HG03469 (cell line): ENCODE measurements around the gene GP1BB.
"Not testable (repeated sequence)": the region's sequence is repeated elsewhere in the genome, so short reads cannot be mapped to it uniquely, and the experiment has no call there.

ENCODE experiments used
- ATAC-seq: cut with Tn5 transposase; IDR thresholded peaks from one replicate; pipeline ENCODE4 v1.9.1; 2021; ENCODE audit warnings: mild to moderate bottlenecking, moderate library complexity, moderate number of reproducible peaks; ENCODE audit not compliant: unreplicated experiment

The GP1BB gene

GRCh38 chr22:19724927-19725661 lies 1.8 kb downstream of the GP1BB start:
- ATAC-seq, result no peak

- not testable (repeated sequence) for ATAC-seq
Observed at GRCh38 chr22:19726064-19726788, 2.9 kb downstream of the GP1BB start.

GRCh38 chr22:19727310-19728150 lies 4.2 kb downstream of the GP1BB start:
- no peak for ATAC-seq

GRCh38 chr22:19728271-19728670 lies 4.9 kb downstream of the GP1BB start:
- ATAC-seq, result no peak

GRCh38 chr22:19728836-19729235 lies 5.5 kb downstream of the GP1BB start:
- ATAC-seq, result no peak

GRCh38 chr22:19729507-19729906 lies 6.2 kb downstream of the GP1BB start:
- ATAC-seq, result no peak

- ATAC-seq, result no peak
Observed at GRCh38 chr22:19730198-19730597, 6.9 kb downstream of the GP1BB start.

GRCh38 chr22:19730655-19731360 lies 7.5 kb downstream of the GP1BB start:
- ATAC-seq, result no peak

- ATAC-seq, result no peak
Observed at GRCh38 chr22:19731361-19732135, 8.2 kb downstream of the GP1BB start.

GRCh38 chr22:19732403-19733113 lies 9.2 kb downstream of the GP1BB start:
- no peak for ATAC-seq

- ATAC-seq, result no peak
Observed at GRCh38 chr22:19733755-19734154, 10.4 kb downstream of the GP1BB start.

GRCh38 chr22:19734163-19734562 lies 10.8 kb downstream of the GP1BB start:
- ATAC-seq, result no peak

GRCh38 chr22:19734837-19735382 lies 11.6 kb downstream of the GP1BB start:
- ATAC-seq, result no peak

GRCh38 chr22:19735665-19736510 lies 12.5 kb downstream of the GP1BB start:
- no peak for ATAC-seq

- ATAC-seq, result no peak
Observed at GRCh38 chr22:19737846-19738663, 14.7 kb downstream of the GP1BB start.

GRCh38 chr22:19738664-19739447 lies 15.5 kb downstream of the GP1BB start:
- ATAC-seq, result no peak

- ATAC-seq, result no peak
Observed at GRCh38 chr22:19739448-19739895, 16.1 kb downstream of the GP1BB start.
